GM18861 (cell line): Measurements from ENCODE around the gene GALNT10.

ENCODE experiments used
- ATAC-seq: cut with Tn5 transposase; IDR thresholded peaks from one replicate; pipeline ENCODE4 v1.9.1; 2021; ENCODE audit not compliant: unreplicated experiment

GALNT10 gene

GRCh38 chr5:154422298-154422697 lies 231.8 kb downstream of the GALNT10 start:
- no peak for ATAC-seq

- ATAC-seq: no peak
Observed at GRCh38 chr5:154428208-154428607, 237.7 kb downstream of the GALNT10 start.

GRCh38 chr5:154429341-154429740 lies 238.8 kb downstream of the GALNT10 start:
- no peak for ATAC-seq

GRCh38 chr5:154430466-154430865 lies 239.9 kb downstream of the GALNT10 start:
- no peak for ATAC-seq

- no peak for ATAC-seq
Observed at GRCh38 chr5:154430961-154431630, 240.6 kb downstream of the GALNT10 start.

- no peak for ATAC-seq
Observed at GRCh38 chr5:154435226-154435625, 244.7 kb downstream of the GALNT10 start.

GRCh38 chr5:154437281-154437965 lies 246.9 kb downstream of the GALNT10 start:
- ATAC-seq: no peak

- no peak for ATAC-seq
Observed at GRCh38 chr5:154440540-154440939, 250.0 kb downstream of the GALNT10 start.

- ATAC-seq: no peak
Observed at GRCh38 chr5:154442801-154443200, 252.3 kb downstream of the GALNT10 start.

- no peak for ATAC-seq
Observed at GRCh38 chr5:154444556-154445421, 254.3 kb downstream of the GALNT10 start.

- peak; percentile 94 for ATAC-seq
Observed at GRCh38 chr5:154445422-154446194, 255.1 kb downstream of the GALNT10 start, which contains the start of gene SAP30L. Gene SAP30L (plus strand): TSS chr5:154445997. CDS start chr5:154446605, 608 bp downstream.

GRCh38 chr5:154446195-154447088 lies 255.9 kb downstream of the GALNT10 start:
- no peak for ATAC-seq

- ATAC-seq: no peak
Observed at GRCh38 chr5:154447089-154447725, 256.7 kb downstream of the GALNT10 start.

GRCh38 chr5:154449786-154450185 lies 259.3 kb downstream of the GALNT10 start:
- ATAC-seq: no peak

- no peak for ATAC-seq
Observed at GRCh38 chr5:154451957-154452356, 261.4 kb downstream of the GALNT10 start.

GRCh38 chr5:154455585-154455984 lies 265.1 kb downstream of the GALNT10 start:
- ATAC-seq: no peak

GRCh38 chr5:154456540-154456939 lies 266.0 kb downstream of the GALNT10 start:
- ATAC-seq: no peak

- no peak for ATAC-seq
Observed at GRCh38 chr5:154459015-154459414, 268.5 kb downstream of the GALNT10 start.

GRCh38 chr5:154460172-154460571 lies 269.6 kb downstream of the GALNT10 start:
- no peak for ATAC-seq
